Activated CD4-positive, alpha-beta T cell treated with anti-CD3 and anti-CD28 coated beads, Interleukin-2, amount 50 U/mL, for 16 hours (primary cell): ENCODE data around the gene ATL1.
"Not testable (repeated sequence)": the region's sequence is repeated elsewhere in the genome, so short reads cannot be mapped to it uniquely, and the experiment has no call there.

Experiments
- DNase-seq: peaks from one replicate; pipeline ENCODE4 v3.0.0-alpha.2; 2020

Gene ATL1

GRCh38 chr14:50538034-50538433 lies 21.9 kb upstream of the ATL1 start:
- not testable (repeated sequence) for DNase-seq

- no peak for DNase-seq
Observed at GRCh38 chr14:50539051-50539450, 20.9 kb upstream of the ATL1 start.

- DNase-seq = no peak
Observed at GRCh38 chr14:50541159-50541567, 18.8 kb upstream of the ATL1 start.

- DNase-seq = peak; percentile 61
Observed at GRCh38 chr14:50542941-50543418, 17.0 kb upstream of the ATL1 start.

GRCh38 chr14:50544911-50545310 lies 15.0 kb upstream of the ATL1 start:
- no peak for DNase-seq

- no peak for DNase-seq
Observed at GRCh38 chr14:50545618-50546017, 14.3 kb upstream of the ATL1 start.

- no peak for DNase-seq
Observed at GRCh38 chr14:50550294-50550693, 9.7 kb upstream of the ATL1 start.

- DNase-seq = no peak
Observed at GRCh38 chr14:50551877-50552276, 8.1 kb upstream of the ATL1 start.

GRCh38 chr14:50552796-50553195 lies 7.1 kb upstream of the ATL1 start:
- DNase-seq = not testable (repeated sequence)

- peak; percentile 30 for DNase-seq
Observed at GRCh38 chr14:50560931-50561285, 963 bp downstream of the ATL1 start.

- DNase-seq = no peak
Observed at GRCh38 chr14:50562841-50563240, 2.9 kb downstream of the ATL1 start.

GRCh38 chr14:50569714-50570274 lies 9.8 kb downstream of the ATL1 start:
- DNase-seq = no peak

- DNase-seq = no peak
Observed at GRCh38 chr14:50573862-50574261, 13.9 kb downstream of the ATL1 start.

GRCh38 chr14:50575769-50576168 lies 15.8 kb downstream of the ATL1 start:
- no peak for DNase-seq

- no peak for DNase-seq
Observed at GRCh38 chr14:50577982-50578381, 18.0 kb downstream of the ATL1 start.

GRCh38 chr14:50578433-50578832 lies 18.5 kb downstream of the ATL1 start:
- DNase-seq = no peak

- DNase-seq = no peak
Observed at GRCh38 chr14:50590464-50590863, 30.5 kb downstream of the ATL1 start.

GRCh38 chr14:50594577-50595316 lies 34.8 kb downstream of the ATL1 start:
- DNase-seq = no peak

GRCh38 chr14:50598765-50599164 lies 38.8 kb downstream of the ATL1 start:
- DNase-seq = no peak

GRCh38 chr14:50599700-50600444 lies 39.9 kb downstream of the ATL1 start:
- DNase-seq = peak; percentile 26

GRCh38 chr14:50600849-50601248 lies 40.9 kb downstream of the ATL1 start:
- DNase-seq = no peak

- DNase-seq = no peak
Observed at GRCh38 chr14:50601394-50601793, 41.4 kb downstream of the ATL1 start.

GRCh38 chr14:50602035-50602434 lies 42.1 kb downstream of the ATL1 start:
- DNase-seq = no peak

GRCh38 chr14:50603565-50603964 lies 43.6 kb downstream of the ATL1 start:
- no peak for DNase-seq
